ENCODE results near the gene WWOX. TPM values are rescaled to one million over a fixed set of nuclear protein-coding genes. Genes with fewer than 3 reads are reported as not detected.

WWOX gene
- total RNA-seq, 1 experiment from 2014 or later, result 28.3 TPM

GRCh38 chr16:79037521-79038373 is 938.3 kb downstream of the WWOX start:
- CTCF ChIA-PET, result no interaction called here
- no peaks in the 10 kb centered on the region for H3K4me1 ChIP-seq (ENCODE audit: insufficient read depth, low read length)
- no peaks in the 10 kb centered on the region for H3K36me3 ChIP-seq (ENCODE audit: low read depth, low read length)
- no TSS peak for BruUV-seq (replicated peaks)
- DNase-seq, result no peak
- no peak overlapping the region for H3K4me3 ChIP-seq (ENCODE audit: low read length)
- no peaks in the 10 kb centered on the region for H3K9me2 ChIP-seq (replicated peaks; ENCODE audit: low read length)
- H2AFZ ChIP-seq (ENCODE audit: low read length), result no peak overlapping the region
- H3K9me3 ChIP-seq (ENCODE audit: low read length), result no peaks in the 10 kb centered on the region
- H3K27me3 ChIP-seq (ENCODE audit: low read length), result no peaks in the 10 kb centered on the region
- H3K79me2 ChIP-seq (ENCODE audit: low read length), result no peaks in the 10 kb centered on the region
- no peak for ATAC-seq
- no peak overlapping the region for H3K27ac ChIP-seq (ENCODE audit: low read length)
- POLR2A ChIA-PET (ENCODE audit: unreplicated experiment), result no interaction called here
- H3F3A ChIP-seq (ENCODE audit: low read length, unreplicated experiment), result no peaks in the 10 kb centered on the region
- H4K20me1 ChIP-seq (ENCODE audit: low read length), result no peaks in the 10 kb centered on the region
- intact Hi-C loops (cut with micrococcal nuclease), result no loop called here
- TF ChIP-seq CTCF (conservative IDR thresholded peaks at IDR 0.05; ENCODE audit: low read depth, low read length) (no peak), EZH2 (IDR thresholded peaks at IDR 0.05; ENCODE audit: low read length, unreplicated experiment) (no peak), EZH2phosphoT487 (IDR thresholded peaks at IDR 0.05; ENCODE audit: borderline replicate concordance, low read length) (no peak)
- H3K9ac ChIP-seq (ENCODE audit: low read length), result no peak overlapping the region
- H3K4me2 ChIP-seq (ENCODE audit: low read length), result no peak overlapping the region

GRCh38 chr16:79041206-79041605 is 941.8 kb downstream of the WWOX start:
- POLR2A ChIA-PET (ENCODE audit: unreplicated experiment), result no interaction called here
- no TSS peak for BruUV-seq (replicated peaks)
- DNase-seq, result no peak

More at GRCh38 chr16:79041206-79041605, 941.8 kb downstream of the WWOX start:
- no peak overlapping the region for H2AFZ ChIP-seq (ENCODE audit: low read length)
- no peaks in the 10 kb centered on the region for H3K27me3 ChIP-seq (ENCODE audit: low read length)
- TF ChIP-seq EZH2 (IDR thresholded peaks at IDR 0.05; ENCODE audit: low read length, unreplicated experiment), result no peak
- no peak for TF ChIP-seq CTCF (conservative IDR thresholded peaks at IDR 0.05; ENCODE audit: low read depth, low read length)
- no peak for TF ChIP-seq EZH2phosphoT487 (IDR thresholded peaks at IDR 0.05; ENCODE audit: borderline replicate concordance, low read length)
- intact Hi-C loops (cut with micrococcal nuclease), result no loop called here
- no peaks in the 10 kb centered on the region for H3K4me1 ChIP-seq (ENCODE audit: insufficient read depth, low read length)
- no peaks in the 10 kb centered on the region for H4K20me1 ChIP-seq (ENCODE audit: low read length)
- H3K4me3 ChIP-seq (ENCODE audit: low read length), result no peak overlapping the region
- no peak for ATAC-seq
- H3K27ac ChIP-seq (ENCODE audit: low read length), result no peak overlapping the region
- CTCF ChIA-PET, result no interaction called here
- H3K9me2 ChIP-seq (replicated peaks; ENCODE audit: low read length), result no peaks in the 10 kb centered on the region
- no peaks in the 10 kb centered on the region for H3K36me3 ChIP-seq (ENCODE audit: low read depth, low read length)
- H3K9me3 ChIP-seq (ENCODE audit: low read length), result no peaks in the 10 kb centered on the region
- H3F3A ChIP-seq (ENCODE audit: low read length, unreplicated experiment), result no peaks in the 10 kb centered on the region
- H3K79me2 ChIP-seq (ENCODE audit: low read length), result no peaks in the 10 kb centered on the region
- no peak overlapping the region for H3K4me2 ChIP-seq (ENCODE audit: low read length)
- H3K9ac ChIP-seq (ENCODE audit: low read length), result no peak overlapping the region
